Cortex of kidney (tissue), 1 donor: ENCODE results near the gene PCDHGA1.

Experiments
- DNase-seq: peaks from one replicate; lab custom pipeline; 2025; lab: John Stamatoyannopoulos, UW

The PCDHGA1 gene

GRCh38 chr5:141514330-141515133, 184.2 kb downstream of the PCDHGA1 start:
- DNase-seq: no peak

GRCh38 chr5:141515141-141515540, 184.8 kb downstream of the PCDHGA1 start:
- no peak for DNase-seq

- no peak for DNase-seq
These were observed 185.8 kb downstream of the PCDHGA1 start for GRCh38 chr5:141515946-141516671.

GRCh38 chr5:141516672-141517025, 186.3 kb downstream of the PCDHGA1 start:
- no peak for DNase-seq

- no peak for DNase-seq
These were observed 187.0 kb downstream of the PCDHGA1 start for GRCh38 chr5:141517312-141517711.

- no peak for DNase-seq
These were observed 187.7 kb downstream of the PCDHGA1 start for GRCh38 chr5:141517880-141518617.

- DNase-seq: no peak
These were observed 188.3 kb downstream of the PCDHGA1 start for GRCh38 chr5:141518618-141519015.

GRCh38 chr5:141519605-141520565, 189.6 kb downstream of the PCDHGA1 start:
- no peak for DNase-seq

GRCh38 chr5:141521244-141521781, 191.0 kb downstream of the PCDHGA1 start:
- no peak for DNase-seq

GRCh38 chr5:141522301-141522700, 192.0 kb downstream of the PCDHGA1 start:
- no peak for DNase-seq

GRCh38 chr5:141523991-141524390, 193.7 kb downstream of the PCDHGA1 start:
- no peak for DNase-seq

GRCh38 chr5:141524604-141525597, 194.6 kb downstream of the PCDHGA1 start:
- DNase-seq: no peak

GRCh38 chr5:141525653-141526052, 195.3 kb downstream of the PCDHGA1 start:
- DNase-seq: no peak

- no peak for DNase-seq
These were observed 197.1 kb downstream of the PCDHGA1 start for GRCh38 chr5:141527426-141527825.

- DNase-seq: no peak
These were observed 198.1 kb downstream of the PCDHGA1 start for GRCh38 chr5:141528291-141528984.

- no peak for DNase-seq
These were observed 198.7 kb downstream of the PCDHGA1 start for GRCh38 chr5:141529002-141529401.

- no peak for DNase-seq
These were observed 199.6 kb downstream of the PCDHGA1 start for GRCh38 chr5:141529873-141530272.

GRCh38 chr5:141532726-141533125, 202.4 kb downstream of the PCDHGA1 start:
- DNase-seq: no peak

GRCh38 chr5:141533897-141534296, 203.6 kb downstream of the PCDHGA1 start:
- DNase-seq: no peak
